Adipose tissue (tissue), 3 donors: ENCODE results near the gene RSU1. TPM values are rescaled to one million over a fixed set of nuclear protein-coding genes. Genes with fewer than 3 reads are reported as not detected.

ENCODE experiments used
- H3K27ac ChIP-seq: one replicate; pipeline ENCODE4 v1.5.1; 2013; ENCODE audit warnings: low read depth, low read length
- WGBS, 3 donors: extraction: QIAGEN DNeasy Blood & Tissue Kit; methylation state at CpG; one replicate each; pipeline ENCODE4 v1.1.7; 2013; 5-methylcytosine and 5-hydroxymethylcytosine counted together
- polyA plus RNA-seq, 3 donors: library from polyadenylated mRNA; stranded (reverse); fragments of 200-250 nt; gene quantifications; one replicate each; pipeline ENCODE4 v1.2.3, GENCODE V29; 2013
- donor health status: healthy with polysubstance abuse.
- donor health status: Bipolar disorder and iron deficiency.
- donor health status: healthy.

Gene RSU1
- polyA plus RNA-seq, 3 donors, result 28.2 to 90.4 (median 73.8) TPM

- H3K27ac ChIP-seq, result no peak overlapping the region
- 57 to 88% (median 71%) methylated on average over 4 of the region's 4 CpGs for WGBS, 3 donors
Measured at GRCh38 chr10:16717622-16718395, 99.4 kb downstream of the RSU1 start.

- 84 to 95% (median 93%) methylated on average over 5 of the region's 5 CpGs for WGBS, 3 donors
- no peak overlapping the region for H3K27ac ChIP-seq
Measured at GRCh38 chr10:16716051-16716450, 101.2 kb downstream of the RSU1 start.

- WGBS, 3 donors, result 95 to 99% (median 98%) methylated on average over 3 of the region's 3 CpGs
- no peak overlapping the region for H3K27ac ChIP-seq
Measured at GRCh38 chr10:16713290-16713689, 103.9 kb downstream of the RSU1 start.

GRCh38 chr10:16712883-16713282, 104.3 kb downstream of the RSU1 start:
- WGBS, 3 donors, result 95 to 100% (median 96%) methylated on average over 1 of the region's 1 CpG
- H3K27ac ChIP-seq, result no peak overlapping the region

- WGBS, 3 donors, result 95 to 98% (median 95%) methylated on average over 5 of the region's 5 CpGs
- H3K27ac ChIP-seq, result no peak overlapping the region
Measured at GRCh38 chr10:16700331-16700730, 116.9 kb downstream of the RSU1 start.

- WGBS, 3 donors, result 83 to 87% (median 85%) methylated on average over 17 of the region's 17 CpGs
- H3K27ac ChIP-seq, result no peak overlapping the region
Measured at GRCh38 chr10:16699435-16700057, 117.7 kb downstream of the RSU1 start.

GRCh38 chr10:16698461-16698860, 118.8 kb downstream of the RSU1 start:
- WGBS, 3 donors, result 81 to 90% (median 89%) methylated on average over 4 of the region's 4 CpGs

GRCh38 chr10:16690417-16690816, 126.8 kb downstream of the RSU1 start:
- no peak overlapping the region for H3K27ac ChIP-seq
- WGBS, 3 donors, result 91 to 94% (median 91%) methylated on average over 5 of the region's 5 CpGs

More at GRCh38 chr10:16698461-16698860, 118.8 kb downstream of the RSU1 start:
- H3K27ac ChIP-seq, result no peak overlapping the region

- WGBS, 3 donors, result 74 to 92% (median 87%) methylated on average over 5 of the region's 5 CpGs
- H3K27ac ChIP-seq, result no peak overlapping the region
Measured at GRCh38 chr10:16689696-16690095, 127.5 kb downstream of the RSU1 start.

GRCh38 chr10:16689227-16689626, 128.0 kb downstream of the RSU1 start:
- WGBS, 3 donors, result 74 to 91% (median 82%) methylated on average over 1 of the region's 1 CpG
- H3K27ac ChIP-seq, result no peak overlapping the region

GRCh38 chr10:16686054-16686902, 130.9 kb downstream of the RSU1 start:
- H3K27ac ChIP-seq, result no peak overlapping the region

GRCh38 chr10:16685551-16685950, 131.7 kb downstream of the RSU1 start:
- no peak overlapping the region for H3K27ac ChIP-seq
- WGBS, 3 donors, result 92 to 93% (median 93%) methylated on average over 6 of the region's 6 CpGs

More at GRCh38 chr10:16686054-16686902, 130.9 kb downstream of the RSU1 start:
- WGBS, 3 donors, result 48 to 84% (median 81%) methylated on average over 2 of the region's 2 CpGs

- no peak overlapping the region for H3K27ac ChIP-seq
- 76 to 85% (median 83%) methylated on average over 1 of the region's 1 CpG for WGBS, 3 donors
Measured at GRCh38 chr10:16681521-16681920, 135.7 kb downstream of the RSU1 start.

- H3K27ac ChIP-seq, result no peak overlapping the region
- 95 to 97% (median 95%) methylated on average over 6 of the region's 6 CpGs for WGBS, 3 donors
Measured at GRCh38 chr10:16679511-16679910, 137.7 kb downstream of the RSU1 start.

- no peak overlapping the region for H3K27ac ChIP-seq
- 87 to 91% (median 87%) methylated on average over 2 of the region's 2 CpGs for WGBS, 3 donors
Measured at GRCh38 chr10:16675334-16675733, 141.9 kb downstream of the RSU1 start.

GRCh38 chr10:16674147-16674703, 143.0 kb downstream of the RSU1 start:
- 75 to 91% (median 85%) methylated on average over 9 of the region's 9 CpGs for WGBS, 3 donors
- no peak overlapping the region for H3K27ac ChIP-seq

- WGBS, 3 donors, result 80 to 84% (median 81%) methylated on average over 6 of the region's 6 CpGs
- no peak overlapping the region for H3K27ac ChIP-seq
Measured at GRCh38 chr10:16673443-16673842, 143.8 kb downstream of the RSU1 start.

- WGBS, 3 donors, result 94 to 98% (median 96%) methylated on average over 7 of the region's 7 CpGs
- no peak overlapping the region for H3K27ac ChIP-seq
Measured at GRCh38 chr10:16663444-16663843, 153.8 kb downstream of the RSU1 start.

- WGBS, 3 donors, result 86 to 91% (median 90%) methylated on average over 7 of the region's 7 CpGs
- H3K27ac ChIP-seq, result no peak overlapping the region
Measured at GRCh38 chr10:16662923-16663322, 154.3 kb downstream of the RSU1 start.
